Endothelial cell of umbilical vein (primary cell): ENCODE measurements around the gene FAAH. TPM values are rescaled to one million over a fixed set of nuclear protein-coding genes. Genes with fewer than 3 reads are reported as not detected.
A peak's percentile ranks its signal among the peaks of the same experiment; 100 is the strongest.

Experiments
- BruUV-seq: library from RNA; stranded (reverse); fragments of 400-500 nt; replicated peaks from 2 replicates; lab custom pipeline; 2021; lab: Mats Ljungman, UMichigan
- CTCF ChIA-PET: fragments of 300-600, 350-600 bp; sonication (Branson Sonifier 250); formaldehyde crosslinking; loops from one replicate; lab custom pipeline; 2021; ENCODE audit warnings: antibody characterized with exemption, inconsistent platforms; lab: Charles Lee
- POLR2A ChIA-PET: fragments of 300-600, 350-600 bp; sonication (Branson Sonifier 250); formaldehyde crosslinking; loops from one replicate; lab custom pipeline; 2021; ENCODE audit warnings: antibody characterized with exemption, inconsistent platforms; lab: Charles Lee
- DNase-seq: peaks from one replicate; pipeline ENCODE4 v3.0.0-alpha.2; 2011; ENCODE audit warnings: low read depth, low spot score
- FAIRE-seq: peaks from 2 replicates; lab custom pipeline; 2011; peaks lifted over from hg19 to GRCh38; lab: Jason Lieb, UNC
- H2AFZ ChIP-seq: 2 replicates; pipeline ENCODE4 v1.6.0; 2012; ENCODE audit warnings: low read depth, low read length, control low read depth, inconsistent platforms
- H3K27ac ChIP-seq: 2 replicates; pipeline ENCODE4 v1.5.1; 2011; ENCODE audit warnings: low read depth, mild to moderate bottlenecking, control low read depth, low read length, moderate library complexity; ENCODE audit not compliant: insufficient read depth
- H3K27me3 ChIP-seq, 2 experiments: 2 replicates each; pipeline versions ENCODE4 v1.6.0 to v1.6.1; 2011; ENCODE audit warnings: low read length in 2 of 2, mixed read lengths in 1 of 2; ENCODE audit not compliant: control insufficient read depth in 2 of 2, insufficient read depth in 2 of 2
- H3K36me3 ChIP-seq, 2 experiments: 2 replicates in 1 of 2; 3 replicates in 1 of 2; pipeline ENCODE4 v1.5.1; 2011; ENCODE audit warnings: low read length in 2 of 2, mild to moderate bottlenecking in 1 of 2, moderate library complexity in 1 of 2; ENCODE audit not compliant: control insufficient read depth in 2 of 2, insufficient read depth in 2 of 2; ENCODE audit errors: extremely low read depth in 1 of 2
- H3K4me1 ChIP-seq: 3 replicates; pipeline ENCODE4 v1.5.1; 2011; ENCODE audit warnings: mild to moderate bottlenecking, low read length; ENCODE audit not compliant: control insufficient read depth, insufficient read depth; ENCODE audit errors: extremely low read depth
- H3K4me2 ChIP-seq: 2 replicates; pipeline ENCODE4 v1.6.1; 2011; ENCODE audit warnings: low read length, control low read depth, mixed read lengths; ENCODE audit not compliant: insufficient read depth
- H3K4me3 ChIP-seq, 3 experiments: fragments of 200-600 bp in 1 of 3; sonication (generic), shearing (Covaris generic) in 1 of 3; replicated peaks in 1 of 3; 2 replicates each; pipeline ENCODE4 v1.5.1; 2011 to 2016; ENCODE audit warnings: control low read depth in 3 of 3, low read length in 3 of 3, mild to moderate bottlenecking in 2 of 3, inconsistent platforms in 1 of 3, low read depth in 1 of 3, moderate library complexity in 1 of 3; ENCODE audit not compliant: insufficient read depth in 1 of 3
- H3K79me2 ChIP-seq: 2 replicates; pipeline ENCODE4 v1.6.0; 2012; ENCODE audit warnings: low read length, inconsistent platforms; ENCODE audit not compliant: control insufficient read depth, insufficient read depth
- H3K9ac ChIP-seq: replicated peaks from 2 replicates; pipeline ENCODE3; 2011; ENCODE audit warnings: low read length, control low read depth; ENCODE audit not compliant: insufficient read depth; ENCODE audit errors: extremely low read depth
- H3K9me1 ChIP-seq: replicated peaks from 3 replicates; pipeline ENCODE4 v1.6.0; 2011; ENCODE audit warnings: mild to moderate bottlenecking, low read length; ENCODE audit not compliant: control insufficient read depth, insufficient read depth; ENCODE audit errors: extremely low read depth
- H3K9me3 ChIP-seq: replicated peaks from 2 replicates; pipeline ENCODE4 v1.5.1; 2012; ENCODE audit warnings: low read length, inconsistent platforms; ENCODE audit not compliant: control insufficient read depth, insufficient read depth
- H4K20me1 ChIP-seq: replicated peaks from 2 replicates; pipeline ENCODE3; 2011; ENCODE audit warnings: mild to moderate bottlenecking, low read length; ENCODE audit not compliant: control insufficient read depth, insufficient read depth; ENCODE audit errors: extremely low read depth
- EZH2 ChIP-seq: IDR thresholded peaks from 2 replicates; pipeline ENCODE4 v1.6.1; 2012; ENCODE audit warnings: borderline replicate concordance, low read depth, mild to moderate bottlenecking, moderate library complexity, low read length, inconsistent platforms; ENCODE audit not compliant: severe bottlenecking
- FOS ChIP-seq: IDR thresholded peaks from 2 replicates; pipeline ENCODE4 v1.6.1; 2011; ENCODE audit warnings: mild to moderate bottlenecking, low read length, moderate library complexity, borderline replicate concordance; ENCODE audit not compliant: insufficient read depth
- GATA2 ChIP-seq: IDR thresholded peaks from 2 replicates; pipeline ENCODE4 v1.7.0; 2011; ENCODE audit warnings: low read depth, mild to moderate bottlenecking, moderate library complexity, mixed read lengths, low read length; ENCODE audit not compliant: insufficient read length, insufficient read depth
- MYC ChIP-seq: IDR thresholded peaks from one replicate; pipeline ENCODE4 v1.6.1; 2011; ENCODE audit warnings: mild to moderate bottlenecking, low read depth, low read length
- dilution Hi-C: fragments of 300-500 bp; cut with MboI; formaldehyde crosslinking; loops from one replicate; pipeline ENCODE4 v1.15.0; 2019; ENCODE audit warnings: low sequenced_read_pairs; ENCODE audit not compliant: extremely low pct_ligation_motif_present
- intact Hi-C: fragments of 100-400 bp; cut with micrococcal nuclease; formaldehyde crosslinking; loops from one replicate; pipeline ENCODE4 v1.10.0; 2022
- polyA plus RNA-seq, 4 experiments: library from polyadenylated mRNA; depleted of rRNA in 3 of 4; stranded (reverse) in 3 of 4; unstranded in 1 of 4; fragments of >200 nt; gene quantifications; 2 replicates each; pipeline versions ENCODE4 v1.2.1 to v1.2.3, GENCODE V29; 2011 to 2012; ENCODE audit warnings: missing spikeins in 1 of 4
- total RNA-seq: library from RNA; stranded (reverse); gene quantifications from 2 replicates; pipeline ENCODE4 v1.2.3, GENCODE V29; 2021

FAAH gene
- total and polyA plus RNA-seq, 2 donors (not counting 3 experiments of a cell fraction or from before 2014, with no cell fraction given): 0.47 to 1.5 TPM

- Histone ChIP-seq H3K27ac (no peak overlapping the region), H2AFZ (no peak overlapping the region), H3K27me3 (peaks cover 53 to 58% of the 10 kb centered on the region in 2 experiments), H3K4me2 (peak overlapping the region; percentile 55), H4K20me1 (no peaks in the 10 kb centered on the region), H3K4me3 (no peak overlapping the region), H3K36me3 (no peaks in the 10 kb centered on the region), H3K4me1 (no peaks in the 10 kb centered on the region), H3K79me2 (no peaks in the 10 kb centered on the region), H3K9me1 (no peaks in the 10 kb centered on the region), H3K9me3 (no peaks in the 10 kb centered on the region), H3K9ac (no peak overlapping the region)
- intact Hi-C loops: loop anchor here (1.0 to 2.0 kb wide), 4 partner anchors 19 to 278 kb away; no protein-coding TSS in a partner anchor
- FAIRE-seq (no peak), DNase-seq (no peak)
- TF ChIP-seq MYC: no peak
- dilution Hi-C loops: no loop called here
- CTCF ChIA-PET: interaction anchor here (0.5 to 4.6 kb wide), 42 partner anchors 9 to 279 kb away, joined by 3 to 165 read pairs (median 6); partner anchors contain the start of genes MKNK1 and MOB3C
- no TSS peak for BruUV-seq
- POLR2A ChIA-PET: no interaction called here
These were observed 53.5 kb downstream of the FAAH start for GRCh38 chr1:46447499-46448108.

DNA sequence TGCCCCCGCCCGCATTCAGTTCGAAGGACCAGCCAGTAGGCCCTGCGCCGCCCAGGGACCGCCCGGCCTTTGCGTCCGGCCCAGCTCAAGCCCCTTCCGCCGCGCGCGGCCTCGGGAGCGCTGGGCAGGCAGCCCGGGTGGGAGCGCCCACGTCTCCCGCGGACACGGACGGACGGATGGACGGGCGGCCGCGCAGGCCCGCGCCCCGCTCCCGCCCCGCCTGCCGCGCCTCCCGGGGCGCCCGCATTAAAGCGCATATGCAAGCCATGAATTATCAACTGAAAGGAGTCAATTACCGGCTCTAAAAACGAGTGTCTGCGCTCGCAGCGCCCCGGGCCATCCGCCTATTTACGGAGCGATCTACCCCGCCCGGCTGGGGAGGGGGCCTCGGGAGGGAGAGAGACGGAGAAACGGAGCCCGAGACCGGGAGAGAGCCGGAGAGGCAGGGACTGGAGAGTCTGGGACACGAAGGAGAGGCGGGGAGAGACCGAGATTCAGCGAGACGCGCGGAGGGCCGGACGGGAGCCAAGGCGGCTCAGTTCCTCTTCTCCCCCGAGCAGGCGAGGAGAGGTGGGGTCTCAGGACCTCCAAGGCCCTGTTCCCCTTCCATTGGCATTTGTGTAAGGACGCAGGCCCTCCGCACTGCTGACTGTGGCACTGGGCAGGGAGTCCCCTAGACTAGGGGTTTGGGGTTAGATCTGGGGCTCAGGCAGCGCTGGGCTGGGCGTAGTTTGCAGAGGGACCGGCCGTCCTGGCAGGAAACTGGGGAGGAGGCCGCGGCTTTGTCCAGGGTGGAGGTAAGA lies 54.2 kb downstream of the FAAH start:
- TF ChIP-seq FOS (no peak), GATA2 (no peak), EZH2 (peak; percentile 92)
- Histone ChIP-seq H3K27ac (no peak overlapping the region), H3K4me3 (peak overlapping the region in 1 of 3 experiments; percentile 31), H3K9me1 (no peaks in the 10 kb centered on the region), H4K20me1 (no peaks in the 10 kb centered on the region), H3K9ac (no peak overlapping the region), H3K9me3 (no peaks in the 10 kb centered on the region), H3K4me2 (peak overlapping the region; percentile 55), H3K36me3 (no peaks in the 10 kb centered on the region), H3K27me3 (peaks cover 55 to 64% of the 10 kb centered on the region in 2 experiments), H3K79me2 (no peaks in the 10 kb centered on the region), H2AFZ (peak overlapping the region; percentile 37), H3K4me1 (no peaks in the 10 kb centered on the region)
- no TSS peak for BruUV-seq
- ChIA-PET POLR2A (no interaction called here), CTCF (interaction anchor here (0.8 to 4.6 kb wide), 10 partner anchors 10 to 87 kb away, joined by 3 to 165 read pairs (median 15); a partner anchor contains a TSS)
- FAIRE-seq: no peak
- no peak for DNase-seq
- intact Hi-C loops (loop anchor here (2.0 kb wide), 1 partner anchor 18 kb away; no protein-coding TSS in a partner anchor), dilution Hi-C loops (no loop called here)
